Fibroblast of skin of abdomen (primary cell): ENCODE measurements around the gene OBSCN.

Experiments used
- DNase-seq: peaks from one replicate; pipeline ENCODE4 v3.0.0-alpha.2; 2013

Gene OBSCN

DNA sequence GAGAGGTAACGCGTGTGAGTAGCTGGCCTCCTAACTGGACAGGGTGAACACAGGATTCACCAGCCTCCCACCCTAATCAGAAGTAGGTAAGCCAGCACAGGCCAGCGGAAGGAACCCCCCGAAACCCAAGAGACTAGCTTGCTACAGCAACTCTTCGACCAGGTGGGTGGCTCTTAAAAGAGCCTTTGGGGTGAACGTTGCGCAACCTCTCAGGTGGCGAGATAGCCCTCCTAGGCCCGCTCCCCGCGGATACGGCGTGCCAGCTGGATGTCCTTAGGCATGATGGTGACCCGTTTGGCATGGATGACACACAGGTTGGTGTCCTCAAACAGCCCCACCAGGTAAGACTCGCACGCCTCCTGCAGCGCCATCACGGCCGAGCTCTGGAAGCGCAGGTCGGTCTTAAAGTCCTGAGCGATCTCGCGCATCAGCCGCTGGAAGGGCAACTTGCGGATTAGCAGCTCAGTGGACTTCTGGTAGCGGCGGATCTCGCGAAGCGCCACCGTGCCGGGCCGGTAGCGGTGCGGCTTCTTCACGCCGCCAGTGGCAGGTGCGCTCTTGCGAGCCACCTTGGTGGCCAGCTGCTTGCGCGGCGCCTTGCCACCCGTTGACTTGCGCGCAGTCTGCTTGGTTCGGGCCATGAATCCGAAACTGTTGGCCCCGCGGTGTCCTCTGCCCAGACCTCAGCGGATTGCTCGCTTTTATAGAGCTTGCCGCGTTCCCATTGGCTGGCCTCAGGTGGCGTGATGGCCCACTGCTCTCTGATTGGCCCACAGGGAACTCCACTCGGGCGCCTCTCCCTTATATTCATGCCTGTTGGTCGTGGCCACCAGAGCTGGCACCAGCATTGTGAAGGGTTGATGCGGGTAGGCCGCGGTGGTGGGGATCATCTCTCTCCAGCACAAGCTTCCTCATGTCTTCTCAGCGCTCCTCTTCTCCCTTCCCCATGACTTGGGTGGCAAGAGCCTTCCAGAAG, 217.1 kb downstream of the OBSCN start:
- no peak for DNase-seq

DNA sequence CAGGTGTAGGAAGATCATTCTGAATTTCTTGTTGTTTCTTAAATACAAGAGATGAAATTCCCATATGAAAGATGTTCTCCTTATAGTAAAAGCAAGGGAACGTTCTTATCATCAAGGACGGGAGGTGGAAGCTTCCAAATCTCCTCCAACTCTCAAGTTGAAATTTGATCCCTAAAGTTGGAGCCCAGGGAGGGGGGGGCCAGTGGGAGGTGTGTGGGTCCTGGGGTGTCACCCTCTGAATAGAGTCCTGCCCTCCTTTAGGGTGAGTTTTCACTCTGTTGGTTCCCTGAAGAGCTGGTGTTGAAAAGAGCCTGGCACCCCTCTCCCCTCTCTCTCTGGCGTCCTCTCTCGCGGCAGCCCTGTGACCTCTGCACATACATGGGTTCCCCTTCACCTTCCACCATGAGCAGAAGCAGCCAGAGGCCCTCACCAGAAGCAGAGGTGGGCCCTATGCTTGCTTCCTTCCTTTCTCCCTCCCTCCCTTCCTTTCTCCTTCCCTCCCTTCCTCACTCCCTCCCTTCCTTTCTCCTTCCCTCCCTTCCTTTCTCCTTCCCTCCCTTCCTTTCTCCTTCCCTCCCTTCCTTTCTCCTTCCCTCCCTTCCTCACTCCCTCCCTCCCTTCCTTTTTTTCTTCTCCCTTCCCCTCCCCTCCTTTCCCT, 218.8 kb downstream of the OBSCN start:
- DNase-seq, result no peak

DNA sequence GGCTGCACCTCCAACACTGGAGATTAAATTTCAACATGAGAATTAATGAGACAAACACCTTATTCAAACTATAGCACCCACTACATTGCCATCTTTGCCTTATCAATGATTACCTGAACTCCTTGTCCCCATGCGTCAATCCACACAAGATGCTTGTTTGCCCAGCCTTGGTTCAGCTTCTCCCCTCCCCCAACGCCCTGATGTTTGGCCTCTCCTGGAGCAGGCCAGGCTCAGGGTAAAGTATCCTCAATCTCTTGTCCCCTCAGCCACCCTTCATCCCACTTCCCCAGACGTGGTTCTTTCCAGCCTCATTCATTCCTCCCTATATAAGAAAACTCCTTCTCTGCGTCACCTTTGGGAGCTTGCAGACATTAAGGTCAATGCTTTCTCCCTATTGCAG, 220.6 kb downstream of the OBSCN start:
- no peak for DNase-seq
